Lower lobe of right lung (tissue), 2 donors: ENCODE measurements around the gene KRT4. TPM values are rescaled to one million over a fixed set of nuclear protein-coding genes. Genes with fewer than 3 reads are reported as not detected.
"Not testable (repeated sequence)": the region's sequence is repeated elsewhere in the genome, so short reads cannot be mapped to it uniquely, and the experiment has no call there.

Experiments
- ATAC-seq, 2 donors: fragments of 200-7000 bp; cut with Tn5 transposase; one replicate each; pipeline ENCODE4 v1.9.1; 2020 to 2022; ENCODE audit warnings: mild to moderate bottlenecking in 2 of 2, moderate library complexity in 2 of 2
- DNase-seq: peaks from one replicate; pipeline ENCODE4 v3.0.0-alpha.2; 2020
- H3K27ac ChIP-seq: fragments of 200-600 bp; one replicate; pipeline ENCODE4 v1.8.0; 2022
- H3K27me3 ChIP-seq: fragments of 200-600 bp; one replicate; pipeline ENCODE4 v1.8.0; 2022; ENCODE audit warnings: low read depth
- H3K36me3 ChIP-seq: fragments of 200-600 bp; one replicate; pipeline ENCODE4 v1.8.0; 2022; ENCODE audit warnings: mild to moderate bottlenecking
- H3K4me1 ChIP-seq: fragments of 200-600 bp; one replicate; pipeline ENCODE4 v1.8.0; 2022
- H3K4me3 ChIP-seq: fragments of 200-600 bp; one replicate; pipeline ENCODE4 v1.8.0; 2022; ENCODE audit warnings: mild to moderate bottlenecking
- H3K9me3 ChIP-seq: fragments of 200-600 bp; one replicate; pipeline ENCODE4 v1.8.0; 2022
- intact Hi-C: fragments of 100-400 bp; cut with DNase I; formaldehyde crosslinking; loops from one replicate; pipeline ENCODE4 v1.11.0; 2022
- total RNA-seq: library from RNA; stranded (reverse); fragmentation: NEBNext Ultra II Directional; extraction: Animal tissue kit (Norgen Biotek cat#: 25700); gene quantifications from one replicate; pipeline ENCODE4 v1.2.1, GENCODE V29; 2021
- TF ChIP-seq, protein P1 (sequence below): fragments of 200-600 bp; IDR thresholded peaks from one replicate; pipeline ENCODE4 v1.8.0; 2022; ENCODE audit warnings: antibody characterized with exemption, mild to moderate bottlenecking
- donor health status: DM: no; HTN: yes; CAD: no; lungs with severe emphysema.

The KRT4 gene
- total RNA-seq, 1 donor from 2014 or later: 6.4 TPM

DNA sequence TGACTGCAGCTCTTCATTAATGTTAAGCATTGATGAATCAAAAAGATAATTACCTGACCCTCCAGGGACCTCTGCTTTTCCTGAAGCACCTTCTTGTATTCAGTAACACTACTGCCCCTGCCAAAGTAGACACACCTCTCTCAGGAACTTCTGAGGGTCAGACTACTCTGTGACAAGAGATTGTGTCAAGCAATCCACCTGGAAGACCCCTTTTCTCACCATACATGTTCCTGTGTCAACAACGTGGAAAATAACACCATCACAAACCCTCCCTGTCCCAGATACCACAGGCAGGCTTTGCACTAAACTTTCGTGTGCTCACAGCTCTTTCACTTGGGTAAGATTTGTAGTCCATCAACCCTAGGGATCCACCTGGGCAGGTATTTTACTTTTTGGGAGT lies 49.9 kb downstream of the KRT4 start:
- Histone ChIP-seq H3K9me3 (peaks cover 9% of the 10 kb centered on the region), H3K4me3 (no peak overlapping the region), H3K27me3 (no peaks in the 10 kb centered on the region), H3K36me3 (no peaks in the 10 kb centered on the region), H3K4me1 (no peaks in the 10 kb centered on the region), H3K27ac (no peak overlapping the region)
- ATAC-seq (no peak), DNase-seq (no peak)
- intact Hi-C loops: no loop called here
- TF ChIP-seq, protein P1, sequence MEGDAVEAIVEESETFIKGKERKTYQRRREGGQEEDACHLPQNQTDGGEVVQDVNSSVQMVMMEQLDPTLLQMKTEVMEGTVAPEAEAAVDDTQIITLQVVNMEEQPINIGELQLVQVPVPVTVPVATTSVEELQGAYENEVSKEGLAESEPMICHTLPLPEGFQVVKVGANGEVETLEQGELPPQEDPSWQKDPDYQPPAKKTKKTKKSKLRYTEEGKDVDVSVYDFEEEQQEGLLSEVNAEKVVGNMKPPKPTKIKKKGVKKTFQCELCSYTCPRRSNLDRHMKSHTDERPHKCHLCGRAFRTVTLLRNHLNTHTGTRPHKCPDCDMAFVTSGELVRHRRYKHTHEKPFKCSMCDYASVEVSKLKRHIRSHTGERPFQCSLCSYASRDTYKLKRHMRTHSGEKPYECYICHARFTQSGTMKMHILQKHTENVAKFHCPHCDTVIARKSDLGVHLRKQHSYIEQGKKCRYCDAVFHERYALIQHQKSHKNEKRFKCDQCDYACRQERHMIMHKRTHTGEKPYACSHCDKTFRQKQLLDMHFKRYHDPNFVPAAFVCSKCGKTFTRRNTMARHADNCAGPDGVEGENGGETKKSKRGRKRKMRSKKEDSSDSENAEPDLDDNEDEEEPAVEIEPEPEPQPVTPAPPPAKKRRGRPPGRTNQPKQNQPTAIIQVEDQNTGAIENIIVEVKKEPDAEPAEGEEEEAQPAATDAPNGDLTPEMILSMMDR: no peak

DNA sequence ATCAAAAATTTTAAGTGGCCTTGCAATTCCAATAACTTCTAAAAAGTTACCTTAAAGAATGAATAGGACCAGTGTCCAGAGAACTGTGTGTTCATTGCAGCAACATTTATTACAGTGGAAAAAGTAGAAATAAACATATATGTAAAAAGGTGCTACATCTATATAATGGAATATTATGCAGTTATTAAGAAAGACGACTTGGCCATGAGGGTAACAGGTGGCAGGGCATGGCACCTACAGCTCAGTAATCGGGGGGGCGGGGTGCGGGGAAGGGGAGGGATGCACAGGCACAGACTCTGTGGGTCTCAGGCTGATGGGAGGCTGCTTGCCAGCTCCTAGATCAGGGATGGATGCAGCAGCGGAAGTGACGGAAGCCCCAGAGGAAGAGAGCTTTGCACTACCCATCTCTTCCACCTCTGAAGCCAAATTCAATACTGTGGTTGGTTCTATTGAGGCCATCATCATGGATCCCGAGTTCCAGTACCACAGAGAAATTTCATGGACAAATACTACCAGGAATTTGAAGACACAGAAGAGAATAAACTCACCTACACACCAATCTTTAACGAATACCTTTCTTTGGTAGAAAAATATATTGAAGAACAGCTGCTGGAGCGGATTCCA lies 50.8 kb downstream of the KRT4 start:
- no peak for DNase-seq
- Histone ChIP-seq H3K27me3 (peaks cover under 1% of the 10 kb centered on the region), H3K9me3 (peaks cover 9% of the 10 kb centered on the region), H3K4me3 (no peak overlapping the region), H3K4me1 (no peaks in the 10 kb centered on the region), H3K27ac (no peak overlapping the region), H3K36me3 (no peaks in the 10 kb centered on the region)
- TF ChIP-seq, protein P1: no peak
- intact Hi-C loops: no loop called here
- no peak for ATAC-seq

DNA sequence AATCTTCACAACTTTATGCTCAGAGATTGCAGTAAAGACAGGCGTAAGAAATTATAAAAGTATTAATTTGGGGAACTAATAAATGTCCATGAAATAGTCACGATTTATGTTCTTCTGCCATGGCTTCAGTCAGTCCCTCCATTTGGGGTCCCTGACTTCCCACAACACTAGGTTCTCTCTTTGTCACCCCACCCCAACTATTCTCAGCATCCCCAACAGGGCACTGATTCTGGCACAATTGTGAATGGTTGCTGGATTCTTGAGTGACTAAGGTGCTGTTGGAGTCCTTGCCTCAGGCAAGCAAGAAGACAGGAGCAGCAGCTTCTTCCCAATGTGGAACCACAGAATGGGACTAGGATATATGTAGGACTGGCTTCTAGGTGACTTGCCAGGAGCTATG lies 52.1 kb downstream of the KRT4 start:
- H3K4me1 ChIP-seq: no peaks in the 10 kb centered on the region
- H3K27me3 ChIP-seq: peaks cover 7% of the 10 kb centered on the region

GRCh38 chr12:52761218-52761617 lies 52.7 kb downstream of the KRT4 start:
- DNase-seq, H3K4me3 ChIP-seq, ATAC-seq, H3K4me1 ChIP-seq, H3K36me3 ChIP-seq, intact Hi-C loops, H3K9me3 ChIP-seq, H3K27ac ChIP-seq, H3K27me3 ChIP-seq: not testable (repeated sequence)

More for the DNA sequence above, 52.1 kb downstream of the KRT4 start:
- Histone ChIP-seq H3K4me3 (no peak overlapping the region), H3K36me3 (no peaks in the 10 kb centered on the region), H3K27ac (no peak overlapping the region), H3K9me3 (peaks cover 9% of the 10 kb centered on the region)
- ATAC-seq: no peak
- no peak for DNase-seq
- intact Hi-C loops: no loop called here
- TF ChIP-seq, protein P1: no peak

DNA sequence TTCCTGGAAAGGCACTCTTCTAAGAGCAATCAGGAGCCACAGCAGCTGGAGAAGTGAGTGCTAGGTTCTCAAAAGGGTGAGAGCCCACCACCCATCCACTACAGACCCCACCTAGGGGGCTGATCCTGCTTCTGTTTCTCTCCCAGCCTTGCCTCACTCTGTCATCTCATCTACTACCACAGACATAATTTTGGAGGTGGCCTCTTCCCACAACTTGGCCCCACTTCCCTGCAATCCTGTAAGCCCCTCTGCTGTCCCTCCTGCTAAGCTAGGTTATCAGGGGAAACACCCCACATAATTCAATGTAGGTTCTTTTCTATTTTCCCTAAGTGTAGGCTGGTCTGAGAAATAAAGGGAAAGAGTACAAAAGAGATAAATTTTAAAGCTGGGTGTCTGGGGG lies 53.3 kb downstream of the KRT4 start:
- H3K36me3 ChIP-seq: no peaks in the 10 kb centered on the region
- no peak for ATAC-seq
- intact Hi-C loops: no loop called here
- peaks cover 9% of the 10 kb centered on the region for H3K9me3 ChIP-seq
- H3K4me3 ChIP-seq: no peak overlapping the region
- no peak for DNase-seq
- no peaks in the 10 kb centered on the region for H3K4me1 ChIP-seq
- peaks cover 7% of the 10 kb centered on the region for H3K27me3 ChIP-seq
- H3K27ac ChIP-seq: no peak overlapping the region
- TF ChIP-seq, protein P1: no peak

DNA sequence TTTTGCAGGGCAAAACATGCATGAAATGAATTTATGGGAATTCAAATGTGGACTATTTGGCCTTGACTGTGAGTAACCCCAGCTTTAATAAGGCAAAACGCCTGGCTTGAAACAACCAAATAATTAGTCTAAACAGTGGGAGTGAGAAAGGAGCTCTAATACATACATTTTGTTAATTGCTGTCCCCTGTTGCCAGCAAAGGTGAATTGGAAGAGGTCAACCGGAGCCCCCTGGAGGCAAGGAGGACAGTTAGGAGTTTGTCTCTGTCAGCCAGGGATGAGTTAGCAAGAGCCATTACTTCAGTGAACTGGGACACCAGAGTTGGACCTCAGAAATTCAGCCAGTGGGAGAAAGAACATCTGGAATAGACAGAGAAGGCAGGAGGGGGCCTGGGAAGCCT lies 54.2 kb downstream of the KRT4 start:
- intact Hi-C loops: no loop called here
- H3K4me3 ChIP-seq: no peak overlapping the region
- TF ChIP-seq, protein P1: no peak
- DNase-seq (no peak), ATAC-seq (no peak)
- no peaks in the 10 kb centered on the region for H3K4me1 ChIP-seq
- H3K27me3 ChIP-seq: peaks cover 7% of the 10 kb centered on the region
- H3K36me3 ChIP-seq: no peaks in the 10 kb centered on the region
- H3K9me3 ChIP-seq: peaks cover 9% of the 10 kb centered on the region
- no peak overlapping the region for H3K27ac ChIP-seq
